Measurements from ENCODE around the gene S100A13. TPM values are rescaled to one million over a fixed set of nuclear protein-coding genes. Genes with fewer than 3 reads are reported as not detected.

Gene S100A13
- total and polyA plus RNA-seq, 10 of the 15 experiments (the other 5 are each of a cell fraction or from before 2014, with no cell fraction given) = 5.7 to 30.9 (median 9.1) TPM

DNA sequence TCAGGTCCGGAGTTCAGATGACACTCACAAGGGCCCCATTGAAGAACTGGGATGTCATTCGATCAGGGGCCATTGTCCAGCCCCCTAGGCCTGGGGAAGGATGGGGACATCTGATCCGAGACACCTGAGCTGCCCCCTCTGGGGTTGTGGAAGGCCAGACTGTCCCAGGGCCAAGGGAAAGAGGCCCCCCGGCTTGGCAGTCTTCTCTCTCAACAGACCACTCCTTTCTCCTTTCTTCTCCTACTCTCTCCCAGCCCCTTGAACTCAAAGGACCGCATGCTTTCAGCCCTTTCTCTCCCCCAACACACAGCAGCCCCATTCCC is 2.0 kb upstream of the S100A13 start:
- H3K4me1 ChIP-seq (ENCODE audit: control insufficient read depth, insufficient read depth, low read length) = peaks cover 14% of the 10 kb centered on the region
- H3K4me3 ChIP-seq = no peak overlapping the region
- 55% methylated on average over 5 of the region's 5 CpGs for WGBS (ENCODE audit: insufficient coverage, insufficient replicate concordance, low lambda C conversion rate, missing lambda C conversion rate)
- ChIA-PET RAD21 (ENCODE audit: unreplicated experiment) (interaction anchor here (3.7 kb wide), 1 partner anchor 57 kb away, joined by 25 read pairs; no protein-coding TSS in a partner anchor), SMC1A (ENCODE audit: uncharacterized antibody, unreplicated experiment) (interaction anchor here (1.7 to 4.9 kb wide), 5 partner anchors 11 to 57 kb away, joined by 5 to 31 read pairs (median 8); partner anchors contain the start of genes ILF2 and S100A14), POLR2A (interaction anchor here (0.6 to 0.8 kb wide), 2 partner anchors 15 to 300 kb away, joined by 3 to 5 read pairs; no protein-coding TSS in a partner anchor), CTCF (interaction anchor here (0.6 to 5.2 kb wide), 6 partner anchors 13 to 317 kb away, joined by 3 to 66 read pairs (median 14); partner anchors contain the start of genes S100A14 and S100A16)
- no peak overlapping the region for H3K27ac ChIP-seq (ENCODE audit: control insufficient read depth, insufficient read depth)
- no TSS peak for BruUV-seq (replicated peaks)
- H3K79me2 ChIP-seq (ENCODE audit: control insufficient read depth, insufficient read depth, low read length) = peaks cover 3% of the 10 kb centered on the region
- in situ Hi-C loops (cut with MboI) (no loop called here), intact Hi-C loops (cut with micrococcal nuclease; ENCODE audit: unreplicated experiment) (no loop called here)
- H3K27me3 ChIP-seq (replicated peaks in 1 of 2; ENCODE audit: control insufficient read depth in 2 of 2, insufficient read depth in 2 of 2, low read length in 1 of 2) = no peaks in the 10 kb centered on the region
- H3K36me3 ChIP-seq (ENCODE audit: control insufficient read depth in 2 of 2, insufficient read depth in 2 of 2, low read length in 1 of 2) = no peaks in the 10 kb centered on the region
- no peak overlapping the region for H2AFZ ChIP-seq (ENCODE audit: control insufficient read depth, low read depth, low read length)
- H3K9me3 ChIP-seq (replicated peaks; ENCODE audit: control insufficient read depth, insufficient read depth, low read length) = no peaks in the 10 kb centered on the region
- H3K4me2 ChIP-seq (ENCODE audit: control insufficient read depth, insufficient read depth) = no peak overlapping the region
- no peak for FAIRE-seq
- no peak for ATAC-seq
- H3K9ac ChIP-seq (ENCODE audit: control insufficient read depth, insufficient read depth, low read length) = no peak overlapping the region
- no peaks in the 10 kb centered on the region for H4K20me1 ChIP-seq (ENCODE audit: control insufficient read depth, insufficient read depth)
- no peak for DNase-seq (ENCODE audit: low read depth, low spot score)
- TF ChIP-seq, protein P1, sequence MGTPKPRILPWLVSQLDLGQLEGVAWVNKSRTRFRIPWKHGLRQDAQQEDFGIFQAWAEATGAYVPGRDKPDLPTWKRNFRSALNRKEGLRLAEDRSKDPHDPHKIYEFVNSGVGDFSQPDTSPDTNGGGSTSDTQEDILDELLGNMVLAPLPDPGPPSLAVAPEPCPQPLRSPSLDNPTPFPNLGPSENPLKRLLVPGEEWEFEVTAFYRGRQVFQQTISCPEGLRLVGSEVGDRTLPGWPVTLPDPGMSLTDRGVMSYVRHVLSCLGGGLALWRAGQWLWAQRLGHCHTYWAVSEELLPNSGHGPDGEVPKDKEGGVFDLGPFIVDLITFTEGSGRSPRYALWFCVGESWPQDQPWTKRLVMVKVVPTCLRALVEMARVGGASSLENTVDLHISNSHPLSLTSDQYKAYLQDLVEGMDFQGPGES (IDR thresholded peaks at IDR 0.05) = no peak
- TF ChIP-seq POLR2AphosphoS5 (IDR thresholded peaks at IDR 0.05; ENCODE audit: low read length) (no peak), ZZZ3 (IDR thresholded peaks at IDR 0.05; ENCODE audit: control insufficient read depth, insufficient read length, low read depth) (no peak), SMAD1 (IDR thresholded peaks at IDR 0.05; ENCODE audit: low read depth, partially characterized antibody) (no peak), RAD21 (IDR thresholded peaks at IDR 0.05; ENCODE audit: insufficient read depth, low read depth, low read length) (no peak), TAF1 (IDR thresholded peaks at IDR 0.05; ENCODE audit: borderline replicate concordance, low read depth, low read length) (no peak), POLR2A (IDR thresholded peaks at IDR 0.05; ENCODE audit: low read depth, low read length) (no peak), ASH2L (IDR thresholded peaks at IDR 0.05; ENCODE audit: borderline replicate concordance, low read depth) (no peak), RB1 (IDR thresholded peaks at IDR 0.05; ENCODE audit: borderline replicate concordance) (no peak), SPI1 (IDR thresholded peaks at IDR 0.05; ENCODE audit: borderline replicate concordance, insufficient read depth, low read depth, low read length) (no peak), CBX3 (IDR thresholded peaks at IDR 0.05; ENCODE audit: borderline replicate concordance, low read depth) (no peak), TCF7 (IDR thresholded peaks at IDR 0.05; ENCODE audit: borderline replicate concordance) (no peak)
- TF ChIP-seq, protein P2, sequence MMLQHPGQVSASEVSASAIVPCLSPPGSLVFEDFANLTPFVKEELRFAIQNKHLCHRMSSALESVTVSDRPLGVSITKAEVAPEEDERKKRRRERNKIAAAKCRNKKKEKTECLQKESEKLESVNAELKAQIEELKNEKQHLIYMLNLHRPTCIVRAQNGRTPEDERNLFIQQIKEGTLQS (IDR thresholded peaks at IDR 0.05; ENCODE audit: borderline replicate concordance, extremely low read depth, low read depth, low read length) = no peak
- TF ChIP-seq, protein P3, sequence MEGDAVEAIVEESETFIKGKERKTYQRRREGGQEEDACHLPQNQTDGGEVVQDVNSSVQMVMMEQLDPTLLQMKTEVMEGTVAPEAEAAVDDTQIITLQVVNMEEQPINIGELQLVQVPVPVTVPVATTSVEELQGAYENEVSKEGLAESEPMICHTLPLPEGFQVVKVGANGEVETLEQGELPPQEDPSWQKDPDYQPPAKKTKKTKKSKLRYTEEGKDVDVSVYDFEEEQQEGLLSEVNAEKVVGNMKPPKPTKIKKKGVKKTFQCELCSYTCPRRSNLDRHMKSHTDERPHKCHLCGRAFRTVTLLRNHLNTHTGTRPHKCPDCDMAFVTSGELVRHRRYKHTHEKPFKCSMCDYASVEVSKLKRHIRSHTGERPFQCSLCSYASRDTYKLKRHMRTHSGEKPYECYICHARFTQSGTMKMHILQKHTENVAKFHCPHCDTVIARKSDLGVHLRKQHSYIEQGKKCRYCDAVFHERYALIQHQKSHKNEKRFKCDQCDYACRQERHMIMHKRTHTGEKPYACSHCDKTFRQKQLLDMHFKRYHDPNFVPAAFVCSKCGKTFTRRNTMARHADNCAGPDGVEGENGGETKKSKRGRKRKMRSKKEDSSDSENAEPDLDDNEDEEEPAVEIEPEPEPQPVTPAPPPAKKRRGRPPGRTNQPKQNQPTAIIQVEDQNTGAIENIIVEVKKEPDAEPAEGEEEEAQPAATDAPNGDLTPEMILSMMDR (IDR thresholded peaks at IDR 0.05 in 2 of 3, conservative IDR thresholded peaks at IDR 0.05 in 1 of 3; ENCODE audit: control insufficient read depth in 2 of 3, extremely low read depth in 1 of 3, insufficient read depth in 1 of 3, low read depth in 3 of 3, low read length in 3 of 3) = no peak
- TF ChIP-seq, protein P4, sequence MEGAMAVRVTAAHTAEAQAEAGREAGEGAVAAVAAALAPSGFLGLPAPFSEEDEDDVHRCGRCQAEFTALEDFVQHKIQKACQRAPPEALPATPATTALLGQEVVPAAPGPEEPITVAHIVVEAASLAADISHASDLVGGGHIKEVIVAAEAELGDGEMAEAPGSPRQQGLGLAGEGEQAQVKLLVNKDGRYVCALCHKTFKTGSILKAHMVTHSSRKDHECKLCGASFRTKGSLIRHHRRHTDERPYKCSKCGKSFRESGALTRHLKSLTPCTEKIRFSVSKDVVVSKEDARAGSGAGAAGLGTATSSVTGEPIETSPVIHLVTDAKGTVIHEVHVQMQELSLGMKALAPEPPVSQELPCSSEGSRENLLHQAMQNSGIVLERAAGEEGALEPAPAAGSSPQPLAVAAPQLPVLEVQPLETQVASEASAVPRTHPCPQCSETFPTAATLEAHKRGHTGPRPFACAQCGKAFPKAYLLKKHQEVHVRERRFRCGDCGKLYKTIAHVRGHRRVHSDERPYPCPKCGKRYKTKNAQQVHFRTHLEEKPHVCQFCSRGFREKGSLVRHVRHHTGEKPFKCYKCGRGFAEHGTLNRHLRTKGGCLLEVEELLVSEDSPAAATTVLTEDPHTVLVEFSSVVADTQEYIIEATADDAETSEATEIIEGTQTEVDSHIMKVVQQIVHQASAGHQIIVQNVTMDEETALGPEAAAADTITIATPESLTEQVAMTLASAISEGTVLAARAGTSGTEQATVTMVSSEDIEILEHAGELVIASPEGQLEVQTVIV (IDR thresholded peaks at IDR 0.05; ENCODE audit: borderline replicate concordance, partially characterized antibody) = no peak
- TF ChIP-seq, protein P5, sequence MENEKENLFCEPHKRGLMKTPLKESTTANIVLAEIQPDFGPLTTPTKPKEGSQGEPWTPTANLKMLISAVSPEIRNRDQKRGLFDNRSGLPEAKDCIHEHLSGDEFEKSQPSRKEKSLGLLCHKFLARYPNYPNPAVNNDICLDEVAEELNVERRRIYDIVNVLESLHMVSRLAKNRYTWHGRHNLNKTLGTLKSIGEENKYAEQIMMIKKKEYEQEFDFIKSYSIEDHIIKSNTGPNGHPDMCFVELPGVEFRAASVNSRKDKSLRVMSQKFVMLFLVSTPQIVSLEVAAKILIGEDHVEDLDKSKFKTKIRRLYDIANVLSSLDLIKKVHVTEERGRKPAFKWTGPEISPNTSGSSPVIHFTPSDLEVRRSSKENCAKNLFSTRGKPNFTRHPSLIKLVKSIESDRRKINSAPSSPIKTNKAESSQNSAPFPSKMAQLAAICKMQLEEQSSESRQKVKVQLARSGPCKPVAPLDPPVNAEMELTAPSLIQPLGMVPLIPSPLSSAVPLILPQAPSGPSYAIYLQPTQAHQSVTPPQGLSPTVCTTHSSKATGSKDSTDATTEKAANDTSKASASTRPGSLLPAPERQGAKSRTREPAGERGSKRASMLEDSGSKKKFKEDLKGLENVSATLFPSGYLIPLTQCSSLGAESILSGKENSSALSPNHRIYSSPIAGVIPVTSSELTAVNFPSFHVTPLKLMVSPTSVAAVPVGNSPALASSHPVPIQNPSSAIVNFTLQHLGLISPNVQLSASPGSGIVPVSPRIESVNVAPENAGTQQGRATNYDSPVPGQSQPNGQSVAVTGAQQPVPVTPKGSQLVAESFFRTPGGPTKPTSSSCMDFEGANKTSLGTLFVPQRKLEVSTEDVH (IDR thresholded peaks at IDR 0.05; ENCODE audit: low read depth, partially characterized antibody) = no peak
